Neural cell (in vitro differentiated cells): Measurements from ENCODE around the gene TMEM26.

Experiments used
- EP300 ChIP-seq: fragments of 450-650 bp; conservative IDR thresholded peaks from 2 replicates; pipeline ENCODE4 v1.6.1; 2014; ENCODE audit warnings: antibody characterized with exemption, mild to moderate bottlenecking, moderate library complexity; ENCODE audit not compliant: poor library complexity, severe bottlenecking
- EZH2 ChIP-seq: fragments of 200-600, 300-800 bp; shearing (Covaris generic), sonication (generic); IDR thresholded peaks from 2 replicates; pipeline ENCODE4 v1.6.1; 2014; ENCODE audit warnings: antibody characterized with exemption, low read length, borderline replicate concordance, mild to moderate bottlenecking; ENCODE audit not compliant: insufficient read depth, poor library complexity, severe bottlenecking
- MXI1 ChIP-seq: fragments of 450-650 bp; conservative IDR thresholded peaks from 2 replicates; pipeline ENCODE4 v1.6.1; 2014; ENCODE audit warnings: antibody characterized with exemption, mild to moderate bottlenecking; ENCODE audit not compliant: poor library complexity, severe bottlenecking
- POLR2AphosphoS5 ChIP-seq: IDR thresholded peaks from 2 replicates; pipeline ENCODE4 v1.6.1; 2012
- RAD21 ChIP-seq: fragments of 450-650 bp; conservative IDR thresholded peaks from 2 replicates; pipeline ENCODE4 v1.6.1; 2014; ENCODE audit warnings: antibody characterized with exemption, mild to moderate bottlenecking, moderate library complexity
- SMC3 ChIP-seq: fragments of 450-650 bp; conservative IDR thresholded peaks from 2 replicates; pipeline ENCODE4 v1.6.1; 2014; ENCODE audit warnings: antibody characterized with exemption, mild to moderate bottlenecking, moderate library complexity; ENCODE audit not compliant: poor library complexity
- TAF1 ChIP-seq: IDR thresholded peaks from 2 replicates; pipeline ENCODE4 v1.6.1; 2012; ENCODE audit warnings: low read depth
- TF ChIP-seq, protein P1 (sequence below): fragments of 450-650 bp; IDR thresholded peaks from 2 replicates; pipeline ENCODE4 v1.5.1; 2014; ENCODE audit warnings: antibody characterized with exemption, mild to moderate bottlenecking, moderate library complexity; ENCODE audit not compliant: poor library complexity, severe bottlenecking
- TF ChIP-seq, protein P2 (sequence below): IDR thresholded peaks from 2 replicates; pipeline ENCODE4 v1.6.1; 2012; ENCODE audit warnings: borderline replicate concordance

DNA sequence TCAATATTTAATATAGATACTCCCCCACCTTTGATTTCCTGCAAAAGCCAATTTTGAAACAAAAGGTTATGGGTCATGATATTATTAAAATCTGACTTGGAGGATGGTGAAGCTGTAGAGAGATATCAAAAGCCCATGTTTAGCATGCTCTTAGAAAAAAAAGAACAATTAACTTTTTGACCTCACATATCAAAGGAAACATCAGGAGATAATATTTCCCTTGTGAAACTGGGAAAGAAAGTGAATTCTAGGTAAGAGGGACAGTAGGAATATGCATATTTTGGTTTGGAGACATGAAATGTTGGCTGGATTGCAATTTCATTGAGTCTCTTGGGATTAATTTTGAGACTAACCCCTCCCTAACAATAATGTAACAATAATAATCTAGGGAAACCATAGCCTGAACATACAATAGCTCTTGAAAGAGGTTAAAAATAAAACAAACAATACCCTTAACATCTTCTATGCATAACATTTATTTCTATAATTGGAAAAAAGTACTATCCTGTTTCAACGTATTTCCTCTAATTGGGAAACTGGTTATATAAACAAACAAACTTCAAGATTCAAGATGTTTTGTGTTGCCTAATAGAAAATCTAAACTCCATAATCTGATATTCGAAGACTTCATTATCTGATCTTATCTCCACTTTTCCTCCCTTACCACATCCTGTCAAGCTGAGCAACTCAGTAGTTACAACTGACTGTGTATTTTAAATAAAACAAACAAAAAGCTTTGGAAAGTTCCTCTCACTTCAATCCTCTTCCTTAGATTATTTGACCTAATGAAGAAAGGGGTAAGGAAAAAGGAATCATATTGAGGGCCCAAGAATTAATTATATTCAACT is 14.8 kb downstream of the TMEM26 start:
- TF ChIP-seq MXI1, result no peak
- TF ChIP-seq, protein P1, sequence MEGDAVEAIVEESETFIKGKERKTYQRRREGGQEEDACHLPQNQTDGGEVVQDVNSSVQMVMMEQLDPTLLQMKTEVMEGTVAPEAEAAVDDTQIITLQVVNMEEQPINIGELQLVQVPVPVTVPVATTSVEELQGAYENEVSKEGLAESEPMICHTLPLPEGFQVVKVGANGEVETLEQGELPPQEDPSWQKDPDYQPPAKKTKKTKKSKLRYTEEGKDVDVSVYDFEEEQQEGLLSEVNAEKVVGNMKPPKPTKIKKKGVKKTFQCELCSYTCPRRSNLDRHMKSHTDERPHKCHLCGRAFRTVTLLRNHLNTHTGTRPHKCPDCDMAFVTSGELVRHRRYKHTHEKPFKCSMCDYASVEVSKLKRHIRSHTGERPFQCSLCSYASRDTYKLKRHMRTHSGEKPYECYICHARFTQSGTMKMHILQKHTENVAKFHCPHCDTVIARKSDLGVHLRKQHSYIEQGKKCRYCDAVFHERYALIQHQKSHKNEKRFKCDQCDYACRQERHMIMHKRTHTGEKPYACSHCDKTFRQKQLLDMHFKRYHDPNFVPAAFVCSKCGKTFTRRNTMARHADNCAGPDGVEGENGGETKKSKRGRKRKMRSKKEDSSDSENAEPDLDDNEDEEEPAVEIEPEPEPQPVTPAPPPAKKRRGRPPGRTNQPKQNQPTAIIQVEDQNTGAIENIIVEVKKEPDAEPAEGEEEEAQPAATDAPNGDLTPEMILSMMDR, result no peak
- no peak for TF ChIP-seq EP300
- no peak for TF ChIP-seq EZH2
- TF ChIP-seq TAF1, result no peak
- TF ChIP-seq POLR2AphosphoS5, result no peak
- TF ChIP-seq, protein P2, sequence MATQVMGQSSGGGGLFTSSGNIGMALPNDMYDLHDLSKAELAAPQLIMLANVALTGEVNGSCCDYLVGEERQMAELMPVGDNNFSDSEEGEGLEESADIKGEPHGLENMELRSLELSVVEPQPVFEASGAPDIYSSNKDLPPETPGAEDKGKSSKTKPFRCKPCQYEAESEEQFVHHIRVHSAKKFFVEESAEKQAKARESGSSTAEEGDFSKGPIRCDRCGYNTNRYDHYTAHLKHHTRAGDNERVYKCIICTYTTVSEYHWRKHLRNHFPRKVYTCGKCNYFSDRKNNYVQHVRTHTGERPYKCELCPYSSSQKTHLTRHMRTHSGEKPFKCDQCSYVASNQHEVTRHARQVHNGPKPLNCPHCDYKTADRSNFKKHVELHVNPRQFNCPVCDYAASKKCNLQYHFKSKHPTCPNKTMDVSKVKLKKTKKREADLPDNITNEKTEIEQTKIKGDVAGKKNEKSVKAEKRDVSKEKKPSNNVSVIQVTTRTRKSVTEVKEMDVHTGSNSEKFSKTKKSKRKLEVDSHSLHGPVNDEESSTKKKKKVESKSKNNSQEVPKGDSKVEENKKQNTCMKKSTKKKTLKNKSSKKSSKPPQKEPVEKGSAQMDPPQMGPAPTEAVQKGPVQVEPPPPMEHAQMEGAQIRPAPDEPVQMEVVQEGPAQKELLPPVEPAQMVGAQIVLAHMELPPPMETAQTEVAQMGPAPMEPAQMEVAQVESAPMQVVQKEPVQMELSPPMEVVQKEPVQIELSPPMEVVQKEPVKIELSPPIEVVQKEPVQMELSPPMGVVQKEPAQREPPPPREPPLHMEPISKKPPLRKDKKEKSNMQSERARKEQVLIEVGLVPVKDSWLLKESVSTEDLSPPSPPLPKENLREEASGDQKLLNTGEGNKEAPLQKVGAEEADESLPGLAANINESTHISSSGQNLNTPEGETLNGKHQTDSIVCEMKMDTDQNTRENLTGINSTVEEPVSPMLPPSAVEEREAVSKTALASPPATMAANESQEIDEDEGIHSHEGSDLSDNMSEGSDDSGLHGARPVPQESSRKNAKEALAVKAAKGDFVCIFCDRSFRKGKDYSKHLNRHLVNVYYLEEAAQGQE, result no peak
- no peak for TF ChIP-seq RAD21
- TF ChIP-seq SMC3, result no peak
